K562 (cell line): Measurements from ENCODE around the gene FBXL13. TPM values are rescaled to one million over a fixed set of nuclear protein-coding genes. Genes with fewer than 3 reads are reported as not detected.

Experiments used
- ATF7 ChIP-seq: fragments of 450-650 bp; IDR thresholded peaks from 2 replicates; pipeline ENCODE4 v1.7.1; 2014; ENCODE audit warnings: mild to moderate bottlenecking, moderate library complexity
- FOXJ2 ChIP-seq: fragments of 200-800 bp; sonication (Bioruptor generic); IDR thresholded peaks from 2 replicates; pipeline ENCODE4 v1.6.1; 2016; ENCODE audit warnings: missing genetic modification characterization, missing compliant biosample characterization
- FUS ChIP-seq: fragments of 200-400 bp; formaldehyde crosslinking; optimal IDR thresholded peaks from 2 replicates; pipeline ENCODE3; 2017; ENCODE audit warnings: low read depth, low read length
- HDAC3 ChIP-seq: fragments of 450-650 bp; IDR thresholded peaks from 2 replicates; pipeline ENCODE4 v1.6.1; 2018; ENCODE audit warnings: borderline replicate concordance, mild to moderate bottlenecking, moderate library complexity; ENCODE audit not compliant: partially characterized antibody
- HNRNPK ChIP-seq: fragments of 200-400 bp; formaldehyde crosslinking; IDR thresholded peaks from one replicate; pipeline ENCODE4 v1.6.1; 2018; ENCODE audit warnings: mild to moderate bottlenecking, low read depth, low read length; ENCODE audit not compliant: poor library complexity, severe bottlenecking
- KDM1A ChIP-seq, 2 experiments: fragments of 450-650 bp; IDR thresholded peaks; 2 replicates each; pipeline ENCODE4 v1.6.1; 2016; ENCODE audit warnings: mild to moderate bottlenecking in 2 of 2
- MCM5 ChIP-seq: fragments of 450-650 bp; IDR thresholded peaks from 2 replicates; pipeline ENCODE4 v1.6.1; 2016; ENCODE audit warnings: low read depth
- NCOA2 ChIP-seq, 2 experiments: fragments of 450-650 bp; IDR thresholded peaks; 2 replicates each; pipeline ENCODE4 v1.6.1; 2018; ENCODE audit warnings: mild to moderate bottlenecking in 2 of 2, moderate library complexity in 1 of 2; ENCODE audit not compliant: partially characterized antibody in 2 of 2
- TARDBP ChIP-seq: fragments of 450-650 bp; IDR thresholded peaks from 2 replicates; pipeline ENCODE4 v1.6.1; 2016
- YY1 ChIP-seq, 3 experiments: IDR thresholded peaks; 2 replicates each; pipeline ENCODE4 v1.6.1; 2011; ENCODE audit warnings: low read length in 2 of 3, mild to moderate bottlenecking in 2 of 3, moderate library complexity in 2 of 3, borderline replicate concordance in 1 of 3, control low read depth in 1 of 3, low read depth in 1 of 3; ENCODE audit not compliant: insufficient read depth in 3 of 3, insufficient replicate concordance in 2 of 3, control insufficient read depth in 1 of 3, insufficient read length in 1 of 3; ENCODE audit errors: extremely low read depth in 1 of 3
- ZFX ChIP-seq: sonication (generic); formaldehyde crosslinking; IDR thresholded peaks from 2 replicates; pipeline ENCODE4 v1.8.0; 2022; ENCODE audit warnings: mild to moderate bottlenecking, missing genetic modification reagents, moderate library complexity
- ZNF23 ChIP-seq: fragments of 250-450 bp; sonication (Bioruptor Pico); IDR thresholded peaks from 2 replicates; pipeline ENCODE4 v1.4.0; 2020; ENCODE audit warnings: mild to moderate bottlenecking
- ZNF644 ChIP-seq: fragments of 200-800 bp; sonication (Bioruptor generic); IDR thresholded peaks from 2 replicates; pipeline ENCODE4 v1.6.1; 2016; ENCODE audit warnings: low read depth, missing genetic modification characterization, missing compliant biosample characterization
- polyA plus RNA-seq, 8 experiments: library from polyadenylated mRNA; depleted of rRNA in 4 of 8; stranded (reverse) in 5 of 8; unstranded in 3 of 8; fragments of >200 nt; fragmentation: Nextera tagmentation in 2 of 8; fragmentation: Illumina TruSeq in 1 of 8; extraction: Ambion mirVana in 2 of 8; extraction: Trizol in 1 of 8; gene quantifications; 2 replicates each; pipeline versions ENCODE4 v1.2.1 to v1.2.3, GENCODE V29; 2011 to 2014; ENCODE audit warnings: inconsistent platforms in 1 of 8, missing spikeins in 1 of 8
- total RNA-seq, 7 experiments: library from RNA; depleted of rRNA in 6 of 7; stranded (reverse); fragments of >200 nt in 6 of 7; fragmentation: Illumina TruSeq in 2 of 7; extraction: Trizol in 2 of 7; gene quantifications; 2 replicates each; pipeline versions ENCODE4 v1.2.1 to v1.2.3, GENCODE V29; 2011 to 2021; ENCODE audit warnings: low replicate concordance in 1 of 7
- TF ChIP-seq, protein P1 (sequence below): fragments of 250-450 bp; sonication (Bioruptor Pico); IDR thresholded peaks from 2 replicates; pipeline ENCODE4 v1.8.0; 2021; ENCODE audit warnings: moderate library complexity, mild to moderate bottlenecking, inconsistent platforms
- TF ChIP-seq, protein P2 (sequence below), 2 experiments: fragments of 200-800 bp in 1 of 2; sonication (Bioruptor generic) in 1 of 2; sonication (generic) in 1 of 2; formaldehyde crosslinking in 1 of 2; IDR thresholded peaks in 1 of 2; conservative IDR thresholded peaks in 1 of 2; 2 replicates each; pipeline versions ENCODE4 v1.5.0 to v1.6.1; 2016 to 2020; ENCODE audit warnings: missing compliant biosample characterization in 1 of 2, missing genetic modification characterization in 1 of 2, missing genetic modification reagents in 1 of 2
- TF ChIP-seq, protein P3 (sequence below): fragments of 250-450 bp; sonication (Bioruptor Pico); IDR thresholded peaks from 2 replicates; pipeline ENCODE4 v1.4.0; 2020; ENCODE audit warnings: mild to moderate bottlenecking, moderate library complexity
- TF ChIP-seq, protein P4 (sequence below): fragments of 150-350 bp; IDR thresholded peaks from 2 replicates; pipeline ENCODE4 v1.6.1; 2014; ENCODE audit warnings: low read depth, mild to moderate bottlenecking, low read length, borderline replicate concordance
- TF ChIP-seq, protein P5 (sequence below): fragments of 450-650 bp; IDR thresholded peaks from 2 replicates; pipeline ENCODE4 v1.6.1; 2016

Gene FBXL13
- total and polyA plus RNA-seq, 9 of the 15 experiments (the other 6 are each of a cell fraction or from before 2014, with no cell fraction given), result 16.3 to 55.0 (median 25.4) TPM

DNA sequence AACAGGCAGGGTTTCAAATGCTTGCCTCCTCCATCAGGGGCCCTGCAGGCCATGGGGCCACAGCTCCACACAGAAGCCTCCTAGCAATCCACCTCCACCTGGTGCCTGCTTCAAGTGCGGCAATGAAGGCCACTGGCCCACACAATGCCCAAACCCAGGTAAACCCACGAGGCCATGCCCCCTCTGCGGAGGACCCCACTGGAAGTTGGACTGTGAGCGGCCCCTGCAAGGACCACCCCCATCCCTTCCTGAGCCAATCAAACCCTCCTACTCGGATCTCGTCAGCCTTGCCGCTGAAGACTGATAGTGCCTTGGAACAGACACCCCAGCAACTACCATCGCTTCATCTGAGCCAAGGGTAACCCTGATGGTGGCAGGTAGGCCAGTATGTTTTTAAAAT lies 98.7 kb downstream of the FBXL13 start (continued):
- TF ChIP-seq, protein P1, sequence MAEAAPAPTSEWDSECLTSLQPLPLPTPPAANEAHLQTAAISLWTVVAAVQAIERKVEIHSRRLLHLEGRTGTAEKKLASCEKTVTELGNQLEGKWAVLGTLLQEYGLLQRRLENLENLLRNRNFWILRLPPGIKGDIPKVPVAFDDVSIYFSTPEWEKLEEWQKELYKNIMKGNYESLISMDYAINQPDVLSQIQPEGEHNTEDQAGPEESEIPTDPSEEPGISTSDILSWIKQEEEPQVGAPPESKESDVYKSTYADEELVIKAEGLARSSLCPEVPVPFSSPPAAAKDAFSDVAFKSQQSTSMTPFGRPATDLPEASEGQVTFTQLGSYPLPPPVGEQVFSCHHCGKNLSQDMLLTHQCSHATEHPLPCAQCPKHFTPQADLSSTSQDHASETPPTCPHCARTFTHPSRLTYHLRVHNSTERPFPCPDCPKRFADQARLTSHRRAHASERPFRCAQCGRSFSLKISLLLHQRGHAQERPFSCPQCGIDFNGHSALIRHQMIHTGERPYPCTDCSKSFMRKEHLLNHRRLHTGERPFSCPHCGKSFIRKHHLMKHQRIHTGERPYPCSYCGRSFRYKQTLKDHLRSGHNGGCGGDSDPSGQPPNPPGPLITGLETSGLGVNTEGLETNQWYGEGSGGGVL, result no peak
- TF ChIP-seq MCM5 (no peak), TARDBP (no peak), ATF7 (no peak), ZNF23 (CRISPR knock-in tag) (no peak), HDAC3 (no peak), YY1 (IDR thresholded peaks at IDR 0.05; ENCODE audit: borderline replicate concordance in 1 of 3, control insufficient read depth in 1 of 3, extremely low read depth in 1 of 3, insufficient read depth in 3 of 3, insufficient read length in 1 of 3, insufficient replicate concordance in 2 of 3, low read depth in 1 of 3, low read length in 2 of 3) (peak in 1 of 3 experiments; percentile 15), FUS (no peak), ZNF644 (tag) (no peak), ZFX (CRISPR knock-in tag) (no peak; the same call in 1 of the 2 replicates), FOXJ2 (tag) (no peak), NCOA2 (IDR thresholded peaks at IDR 0.05; ENCODE audit: partially characterized antibody in 2 of 2) (no peak), HNRNPK (no peak), KDM1A (IDR thresholded peaks at IDR 0.05) (no peak)
- TF ChIP-seq, protein P2, sequence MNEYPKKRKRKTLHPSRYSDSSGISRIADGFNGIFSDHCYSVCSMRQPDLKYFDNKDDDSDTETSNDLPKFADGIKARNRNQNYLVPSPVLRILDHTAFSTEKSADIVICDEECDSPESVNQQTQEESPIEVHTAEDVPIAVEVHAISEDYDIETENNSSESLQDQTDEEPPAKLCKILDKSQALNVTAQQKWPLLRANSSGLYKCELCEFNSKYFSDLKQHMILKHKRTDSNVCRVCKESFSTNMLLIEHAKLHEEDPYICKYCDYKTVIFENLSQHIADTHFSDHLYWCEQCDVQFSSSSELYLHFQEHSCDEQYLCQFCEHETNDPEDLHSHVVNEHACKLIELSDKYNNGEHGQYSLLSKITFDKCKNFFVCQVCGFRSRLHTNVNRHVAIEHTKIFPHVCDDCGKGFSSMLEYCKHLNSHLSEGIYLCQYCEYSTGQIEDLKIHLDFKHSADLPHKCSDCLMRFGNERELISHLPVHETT (CRISPR knock-in tag; conservative IDR thresholded peaks at IDR 0.05 in 1 of 2, IDR thresholded peaks at IDR 0.05 in 1 of 2), result no peak
- TF ChIP-seq, protein P3, sequence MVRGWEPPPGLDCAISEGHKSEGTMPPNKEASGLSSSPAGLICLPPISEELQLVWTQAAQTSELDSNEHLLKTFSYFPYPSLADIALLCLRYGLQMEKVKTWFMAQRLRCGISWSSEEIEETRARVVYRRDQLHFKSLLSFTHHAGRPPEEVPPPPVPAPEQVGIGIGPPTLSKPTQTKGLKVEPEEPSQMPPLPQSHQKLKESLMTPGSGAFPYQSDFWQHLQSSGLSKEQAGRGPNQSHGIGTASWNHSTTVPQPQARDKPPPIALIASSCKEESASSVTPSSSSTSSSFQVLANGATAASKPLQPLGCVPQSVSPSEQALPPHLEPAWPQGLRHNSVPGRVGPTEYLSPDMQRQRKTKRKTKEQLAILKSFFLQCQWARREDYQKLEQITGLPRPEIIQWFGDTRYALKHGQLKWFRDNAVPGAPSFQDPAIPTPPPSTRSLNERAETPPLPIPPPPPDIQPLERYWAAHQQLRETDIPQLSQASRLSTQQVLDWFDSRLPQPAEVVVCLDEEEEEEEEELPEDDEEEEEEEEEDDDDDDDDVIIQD (CRISPR knock-in tag), result no peak
- TF ChIP-seq, protein P4, sequence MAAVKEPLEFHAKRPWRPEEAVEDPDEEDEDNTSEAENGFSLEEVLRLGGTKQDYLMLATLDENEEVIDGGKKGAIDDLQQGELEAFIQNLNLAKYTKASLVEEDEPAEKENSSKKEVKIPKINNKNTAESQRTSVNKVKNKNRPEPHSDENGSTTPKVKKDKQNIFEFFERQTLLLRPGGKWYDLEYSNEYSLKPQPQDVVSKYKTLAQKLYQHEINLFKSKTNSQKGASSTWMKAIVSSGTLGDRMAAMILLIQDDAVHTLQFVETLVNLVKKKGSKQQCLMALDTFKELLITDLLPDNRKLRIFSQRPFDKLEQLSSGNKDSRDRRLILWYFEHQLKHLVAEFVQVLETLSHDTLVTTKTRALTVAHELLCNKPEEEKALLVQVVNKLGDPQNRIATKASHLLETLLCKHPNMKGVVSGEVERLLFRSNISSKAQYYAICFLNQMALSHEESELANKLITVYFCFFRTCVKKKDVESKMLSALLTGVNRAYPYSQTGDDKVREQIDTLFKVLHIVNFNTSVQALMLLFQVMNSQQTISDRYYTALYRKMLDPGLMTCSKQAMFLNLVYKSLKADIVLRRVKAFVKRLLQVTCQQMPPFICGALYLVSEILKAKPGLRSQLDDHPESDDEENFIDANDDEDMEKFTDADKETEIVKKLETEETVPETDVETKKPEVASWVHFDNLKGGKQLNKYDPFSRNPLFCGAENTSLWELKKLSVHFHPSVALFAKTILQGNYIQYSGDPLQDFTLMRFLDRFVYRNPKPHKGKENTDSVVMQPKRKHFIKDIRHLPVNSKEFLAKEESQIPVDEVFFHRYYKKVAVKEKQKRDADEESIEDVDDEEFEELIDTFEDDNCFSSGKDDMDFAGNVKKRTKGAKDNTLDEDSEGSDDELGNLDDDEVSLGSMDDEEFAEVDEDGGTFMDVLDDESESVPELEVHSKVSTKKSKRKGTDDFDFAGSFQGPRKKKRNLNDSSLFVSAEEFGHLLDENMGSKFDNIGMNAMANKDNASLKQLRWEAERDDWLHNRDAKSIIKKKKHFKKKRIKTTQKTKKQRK, result no peak
- TF ChIP-seq, protein P5, sequence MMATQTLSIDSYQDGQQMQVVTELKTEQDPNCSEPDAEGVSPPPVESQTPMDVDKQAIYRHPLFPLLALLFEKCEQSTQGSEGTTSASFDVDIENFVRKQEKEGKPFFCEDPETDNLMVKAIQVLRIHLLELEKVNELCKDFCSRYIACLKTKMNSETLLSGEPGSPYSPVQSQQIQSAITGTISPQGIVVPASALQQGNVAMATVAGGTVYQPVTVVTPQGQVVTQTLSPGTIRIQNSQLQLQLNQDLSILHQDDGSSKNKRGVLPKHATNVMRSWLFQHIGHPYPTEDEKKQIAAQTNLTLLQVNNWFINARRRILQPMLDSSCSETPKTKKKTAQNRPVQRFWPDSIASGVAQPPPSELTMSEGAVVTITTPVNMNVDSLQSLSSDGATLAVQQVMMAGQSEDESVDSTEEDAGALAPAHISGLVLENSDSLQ, result peak; percentile 35; the same call in 1 of the 2 replicates
